Amniotic stem cell (primary cell): ENCODE measurements around the gene DSC1.

Experiments
- DNase-seq: peaks from one replicate; lab custom pipeline; 2025; lab: John Stamatoyannopoulos, UW

DSC1 gene

DNA sequence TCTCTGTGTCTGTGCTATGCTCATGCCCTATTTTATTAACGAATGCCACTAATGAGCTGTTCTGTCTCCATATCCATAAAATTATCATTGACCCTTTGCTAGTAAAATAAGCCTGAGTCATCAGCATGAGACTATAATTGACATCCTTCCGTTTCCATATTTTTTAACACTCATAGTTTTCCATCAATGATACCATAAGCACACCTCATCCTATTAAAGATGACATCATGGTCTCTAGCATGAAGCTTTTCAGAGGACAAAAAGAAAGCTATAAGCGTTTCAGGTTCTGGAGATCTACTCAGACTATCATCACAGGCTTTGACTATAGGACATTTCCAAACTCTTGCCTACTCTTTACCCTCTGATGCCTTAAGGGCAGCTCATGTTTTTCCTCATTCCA lies 59.2 kb downstream of the DSC1 start:
- DNase-seq = no peak

DNA sequence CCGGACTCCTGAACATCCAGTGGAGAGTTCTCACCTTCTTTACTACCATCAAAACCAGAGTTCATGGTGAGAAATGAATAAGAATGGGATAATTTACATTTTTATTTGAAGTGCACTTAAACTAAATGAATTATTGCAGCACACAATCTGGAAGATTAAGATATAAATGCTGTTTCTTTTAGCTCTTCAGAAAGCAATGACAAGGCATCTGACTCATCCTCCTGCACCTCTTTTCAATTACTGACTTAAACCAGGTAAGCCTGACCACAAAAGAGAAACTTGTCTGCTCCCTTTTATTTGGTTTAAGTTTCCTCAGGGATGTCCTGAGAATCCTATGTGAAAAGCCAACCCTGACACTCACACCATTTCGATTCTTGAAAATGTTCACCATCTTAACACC lies 59.7 kb downstream of the DSC1 start:
- DNase-seq = no peak

DNA sequence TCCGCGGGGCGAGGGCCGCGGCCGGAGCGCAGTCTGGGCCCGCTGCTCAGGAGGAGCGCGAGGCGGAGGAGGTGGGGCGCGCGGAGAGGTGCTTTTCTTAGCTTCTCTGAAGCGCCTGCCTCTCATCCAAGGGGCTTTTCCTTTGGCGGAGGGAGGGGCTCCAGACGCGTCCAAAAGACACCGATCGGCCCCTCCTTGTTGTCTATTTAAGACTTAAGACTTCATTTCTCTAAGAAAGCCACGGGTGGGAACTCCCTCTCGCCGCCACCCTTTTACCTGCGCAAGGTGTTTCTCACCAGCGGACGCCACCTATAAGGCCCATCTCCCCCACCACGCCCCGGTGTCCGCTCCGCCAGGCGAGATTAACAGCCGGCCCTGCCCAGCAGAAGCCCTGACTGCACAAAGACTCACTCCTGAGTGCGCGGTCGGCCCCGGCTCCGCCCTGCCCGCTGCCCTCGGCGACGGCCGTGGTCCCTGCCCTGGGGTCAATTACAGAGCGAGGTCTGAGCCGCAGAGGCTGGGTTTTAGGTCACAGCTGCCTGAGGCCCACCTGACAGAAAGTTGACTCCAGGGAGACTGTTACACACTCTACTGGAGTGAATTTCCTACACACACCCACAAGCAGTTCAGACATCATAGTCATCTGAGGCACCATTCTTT lies 60.5 kb downstream of the DSC1 start, which contains the start of gene DSC2:
Gene DSC2, minus strand, starts transcription at position 397 of the 660 bp plus-strand sequence. CDS start 450 bp downstream, outside the sequence.
- no peak for DNase-seq

DNA sequence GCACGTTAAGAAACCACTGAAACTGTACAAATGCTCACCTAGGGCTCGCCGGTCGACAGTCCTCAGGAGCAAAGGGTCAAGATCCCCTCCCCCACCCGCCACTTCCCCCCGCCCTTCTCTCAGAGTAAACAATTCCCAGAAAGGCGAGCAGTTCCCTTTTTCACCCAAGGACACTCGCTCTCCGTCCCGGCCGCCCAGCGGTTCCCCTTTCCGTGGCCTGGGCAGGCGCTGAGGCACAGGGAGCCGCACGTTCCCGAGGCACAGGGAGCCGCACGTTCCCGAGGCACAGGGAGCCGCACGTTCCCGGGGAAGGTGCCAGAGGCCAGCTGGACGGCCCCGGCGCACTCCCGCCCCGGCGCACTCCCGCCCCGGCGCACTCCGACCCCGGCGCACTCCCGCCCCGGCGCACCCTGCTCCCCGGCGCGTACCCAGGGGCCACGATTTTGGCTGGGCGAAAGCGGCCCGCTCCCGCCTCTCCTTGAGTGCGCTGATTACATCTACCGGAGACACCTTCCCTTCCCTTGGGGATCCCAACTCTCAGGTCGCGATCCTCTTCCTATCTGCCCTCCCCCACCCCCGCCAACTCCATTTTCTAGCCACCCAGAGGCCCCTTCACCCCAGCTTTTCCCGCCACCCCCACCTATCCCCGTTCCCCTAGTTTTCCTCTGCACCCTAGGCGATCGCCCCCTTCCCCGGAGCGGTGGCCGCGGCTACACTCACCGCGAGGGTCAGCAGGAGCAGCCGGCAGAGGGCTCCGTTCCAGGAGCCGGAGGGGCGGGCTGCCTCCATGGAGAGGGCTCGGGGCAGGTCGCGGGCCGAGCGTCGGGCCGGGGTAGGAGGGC lies 61.3 kb downstream of the DSC1 start:
- no peak for DNase-seq

DNA sequence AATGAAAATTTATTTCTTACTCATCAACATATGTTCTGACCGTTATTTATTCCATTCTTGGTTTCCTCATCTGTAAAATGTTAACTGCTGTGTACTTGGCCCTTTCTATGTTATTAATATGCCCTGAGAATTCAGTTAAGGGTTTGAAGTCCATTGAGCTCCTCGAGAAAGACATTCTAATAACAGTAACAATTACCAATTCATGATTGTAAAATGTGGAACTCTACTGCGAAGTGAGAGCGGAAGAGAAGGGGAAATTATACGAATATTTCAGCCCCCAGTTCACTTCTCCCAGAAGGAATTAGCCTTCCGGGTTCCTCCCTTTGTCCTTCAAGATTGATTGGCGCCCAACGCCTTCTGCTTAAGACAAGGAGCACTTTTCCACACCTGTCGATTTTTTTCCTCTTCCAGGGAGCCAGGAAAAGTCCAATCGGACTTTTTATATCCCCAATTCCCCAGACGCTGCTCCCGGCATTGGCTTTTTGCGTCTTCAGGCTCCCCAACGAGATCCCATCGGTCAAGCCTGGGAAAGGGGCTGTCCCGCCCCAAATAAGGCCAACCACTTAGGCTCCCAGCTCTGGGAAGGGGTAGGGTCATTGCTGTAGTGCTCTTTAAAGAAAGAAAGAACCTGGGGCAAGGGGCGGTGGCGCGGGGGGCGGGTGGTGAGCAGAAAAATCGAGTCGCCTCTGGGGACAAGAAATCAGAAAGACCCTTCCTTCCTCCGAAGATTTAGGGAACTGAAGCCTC lies 62.0 kb downstream of the DSC1 start:
- DNase-seq = no peak

DNA sequence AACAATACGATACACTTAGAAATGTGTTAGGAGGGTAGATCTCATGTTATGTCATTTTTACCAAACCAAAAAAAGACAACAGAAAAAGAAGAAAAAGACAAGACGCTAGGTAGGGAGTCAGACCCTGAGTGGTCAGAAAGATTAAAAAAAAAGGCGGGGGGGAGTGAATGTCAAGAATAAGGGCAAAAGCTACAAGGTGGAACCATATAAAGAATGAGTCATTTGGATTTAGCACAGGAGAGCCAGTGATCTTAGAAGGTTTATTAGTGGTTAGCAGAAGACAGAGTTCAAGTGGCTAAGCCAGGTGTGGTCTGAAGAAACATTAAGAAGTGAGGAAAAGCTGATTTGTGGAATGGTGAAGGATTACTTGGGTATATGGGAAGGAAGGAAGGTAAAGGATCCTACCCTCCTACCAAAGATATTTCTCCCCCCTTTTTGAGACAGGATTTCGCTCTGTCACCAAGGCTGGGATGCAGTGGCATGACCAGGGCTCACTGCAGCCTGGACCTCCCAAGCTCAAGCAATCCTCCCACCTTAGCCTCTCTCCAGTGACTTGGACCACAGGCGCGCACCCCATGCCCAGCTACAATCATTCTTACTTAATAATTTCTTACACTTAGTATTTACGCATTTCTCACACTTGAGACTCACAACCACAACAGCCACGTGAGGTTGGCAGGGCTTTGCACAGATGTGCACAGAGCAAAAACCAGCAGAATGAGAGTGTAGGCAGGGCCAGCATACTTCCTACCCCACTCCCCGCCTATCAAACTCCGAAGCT lies 63.0 kb downstream of the DSC1 start:
- DNase-seq = no peak

DNA sequence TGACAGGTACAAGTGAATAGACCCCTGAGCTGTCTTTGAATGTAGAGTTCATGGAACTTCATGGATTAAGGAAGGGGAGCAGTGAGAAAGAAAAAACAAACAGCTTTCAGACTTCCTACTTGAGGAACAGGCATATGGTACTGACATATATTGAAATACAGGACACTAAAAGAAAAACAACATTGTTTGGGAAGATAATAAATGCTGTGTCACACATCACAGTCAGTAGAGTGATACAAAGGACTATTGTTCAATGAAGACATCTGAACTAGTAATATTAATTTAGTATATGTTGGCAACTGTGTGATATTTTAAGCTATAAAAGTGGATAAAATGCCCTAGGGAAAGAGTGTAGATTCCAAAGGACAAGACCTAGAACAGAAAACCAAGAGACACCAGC lies 63.8 kb downstream of the DSC1 start:
- no peak for DNase-seq

DNA sequence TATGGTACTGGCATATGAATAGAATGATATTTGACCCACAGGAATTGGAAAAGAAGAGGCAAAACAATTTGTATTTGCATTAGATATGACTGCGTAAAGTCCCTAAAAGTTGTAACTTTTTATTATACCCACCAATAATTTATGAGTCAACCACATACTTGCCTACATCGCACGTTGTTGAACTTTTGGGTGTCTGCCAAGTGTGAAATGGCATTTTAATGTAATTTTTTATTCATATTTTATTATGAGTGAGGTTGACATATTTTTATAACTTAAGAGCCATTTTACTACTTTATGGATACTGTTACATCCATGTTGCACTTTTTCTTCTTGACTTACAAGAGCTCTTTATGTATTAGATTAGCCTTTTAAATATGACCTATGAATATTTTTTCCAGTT lies 65.0 kb downstream of the DSC1 start:
- DNase-seq = no peak

DNA sequence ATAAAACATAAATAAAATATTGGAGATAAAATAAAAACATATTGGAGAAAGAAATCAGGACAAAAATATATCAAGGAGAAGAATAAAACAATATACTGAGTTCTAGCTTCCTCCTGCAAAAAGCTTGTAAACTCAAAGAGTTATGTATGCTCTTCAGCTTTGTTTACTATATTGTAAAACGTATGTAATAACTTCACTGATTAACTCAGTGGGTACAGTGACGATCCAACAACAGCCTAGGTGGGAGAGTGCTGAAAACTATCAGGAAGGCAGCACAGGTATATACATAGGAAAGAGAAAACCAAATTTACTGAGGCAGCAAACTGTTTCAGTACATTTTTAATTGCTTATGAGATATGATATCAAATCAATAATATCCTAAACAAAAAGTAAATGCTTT lies 68.8 kb downstream of the DSC1 start:
- no peak for DNase-seq

DNA sequence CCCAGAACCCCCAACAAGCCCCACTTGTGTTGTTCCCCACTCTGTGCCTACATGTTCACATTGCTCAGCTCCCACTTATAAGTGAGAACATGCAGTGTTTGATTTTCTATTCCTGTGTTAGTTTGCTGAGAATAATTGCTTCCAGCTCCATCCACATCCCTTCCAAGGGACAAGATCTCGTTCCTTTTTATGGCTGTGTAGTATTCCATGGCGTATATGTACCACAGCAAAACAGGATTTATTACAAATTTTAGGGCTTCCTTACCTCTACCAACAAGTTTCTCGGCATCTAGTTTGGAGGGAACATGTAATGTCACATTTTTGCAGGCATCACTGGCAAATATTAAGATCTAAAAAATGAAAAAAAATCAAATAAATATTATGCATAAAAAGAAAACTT lies 69.4 kb downstream of the DSC1 start:
- no peak for DNase-seq

DNA sequence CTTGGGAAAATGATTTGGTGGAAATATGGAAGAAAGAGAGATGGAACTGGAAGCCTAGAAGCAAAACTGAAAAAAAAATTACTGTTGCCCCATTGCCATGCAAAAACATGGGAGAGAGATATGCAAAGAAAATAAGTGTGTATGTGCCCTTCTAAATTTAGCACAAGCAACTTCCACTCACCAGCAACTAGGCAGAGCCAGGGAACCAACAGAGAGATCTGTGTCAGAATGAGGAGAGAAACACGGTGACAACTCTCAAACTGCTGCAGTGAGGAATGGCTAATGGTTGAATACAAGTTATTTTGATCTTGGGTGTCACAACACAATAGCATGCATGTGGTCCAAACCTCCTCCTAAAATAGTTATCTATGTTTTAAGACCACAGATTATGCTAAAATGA lies 71.3 kb downstream of the DSC1 start:
- no peak for DNase-seq

DNA sequence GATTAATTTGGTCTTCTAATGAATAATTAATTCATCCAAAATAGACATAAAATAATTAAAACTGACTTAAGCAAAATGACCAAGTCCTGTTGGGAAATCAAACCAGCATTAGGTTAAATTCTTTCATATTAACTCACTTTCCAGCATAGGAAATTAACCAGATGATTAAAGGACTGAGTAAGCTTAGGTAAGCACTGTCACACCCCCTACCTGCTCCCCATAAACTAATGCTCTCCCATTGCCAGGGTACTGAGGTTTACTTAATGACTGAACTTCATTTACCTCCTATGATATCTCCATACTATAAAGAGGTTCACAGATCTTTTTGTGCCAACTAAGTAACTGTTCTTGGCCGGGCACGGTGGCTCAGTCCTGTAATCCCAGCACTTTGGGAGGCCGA lies 74.1 kb downstream of the DSC1 start:
- DNase-seq = no peak

DNA sequence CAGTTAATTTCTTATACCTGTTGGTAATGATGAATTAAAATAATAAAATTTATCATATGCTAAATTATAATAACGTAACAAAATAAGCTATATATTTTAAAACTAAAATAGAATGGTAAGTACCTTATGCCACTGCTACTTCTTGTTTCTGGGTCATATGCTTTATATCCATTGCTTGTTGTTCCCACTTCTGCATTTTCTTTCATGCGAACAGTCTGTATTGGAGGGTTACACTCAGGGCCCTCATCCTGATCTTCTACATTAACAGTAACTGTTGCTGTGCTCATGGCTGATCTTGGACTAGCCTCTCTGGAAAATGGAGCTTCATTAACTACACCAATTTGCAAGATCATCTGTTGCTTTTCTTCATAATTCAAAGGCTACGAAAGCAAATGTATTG lies 82.7 kb downstream of the DSC1 start:
- DNase-seq = no peak
